B cell (primary cell): ENCODE results near the gene PPP2R2C. TPM values are rescaled to one million over a fixed set of nuclear protein-coding genes. Genes with fewer than 3 reads are reported as not detected.

Experiments
- ATAC-seq: fragments of 200-7000 bp; cut with Tn5 transposase; one replicate; pipeline ENCODE4 v1.10.0; 2021; ENCODE audit warnings: low read depth, mild to moderate bottlenecking, moderate number of reproducible peaks, moderate library complexity
- CTCF ChIA-PET: fragments of 350-600 bp; sonication (Branson Sonifier 250); formaldehyde crosslinking; loops from one replicate; lab custom pipeline; 2021; ENCODE audit warnings: antibody characterized with exemption, inconsistent platforms; lab: Charles Lee
- POLR2A ChIA-PET: fragments of 350-600 bp; sonication (Branson Sonifier 250); formaldehyde crosslinking; loops from one replicate; lab custom pipeline; 2021; ENCODE audit warnings: antibody characterized with exemption; lab: Charles Lee
- DNase-seq: peaks from one replicate; pipeline ENCODE4 v3.0.0; 2013
- H2AFZ ChIP-seq: 2 replicates; pipeline ENCODE4 v1.6.1; 2012; ENCODE audit warnings: mild to moderate bottlenecking, low read depth, low read length; ENCODE audit not compliant: insufficient read depth, poor library complexity, severe bottlenecking
- H3K27ac ChIP-seq, 2 donors: 1 replicate in 1 of 2; 2 replicates in 1 of 2; pipeline ENCODE4 v1.5.1; 2012 to 2013; ENCODE audit warnings: low read length in 2 of 2, mild to moderate bottlenecking in 2 of 2, moderate library complexity in 1 of 2
- H3K27me3 ChIP-seq, 4 experiments: fragments of 200-600 bp in 1 of 4; sonication (generic) in 1 of 4; replicated peaks in 1 of 4; 1 replicate in 2 of 4; 2 replicates in 2 of 4; pipeline versions ENCODE4 v1.6.1 to v1.7.0; 2013 to 2016; ENCODE audit warnings: low read length in 3 of 4, mild to moderate bottlenecking in 2 of 4, mixed read lengths in 1 of 4, moderate library complexity in 1 of 4; ENCODE audit not compliant: insufficient read depth in 4 of 4, control insufficient read depth in 3 of 4; ENCODE audit errors: control extremely low read depth in 1 of 4
- H3K36me3 ChIP-seq, 2 experiments: replicated peaks in 1 of 2; 1 replicate in 1 of 2; 2 replicates in 1 of 2; pipeline versions ENCODE4 v1.6.1 to v1.7.1; 2013; ENCODE audit warnings: low read length in 1 of 2; ENCODE audit not compliant: insufficient read depth in 2 of 2, control insufficient read depth in 1 of 2; ENCODE audit errors: control extremely low read depth in 1 of 2, extremely low read depth in 1 of 2
- H3K4me1 ChIP-seq, 2 donors: fragments of 200-600 bp in 1 of 2; sonication (generic) in 1 of 2; 1 replicate in 1 of 2; 2 replicates in 1 of 2; pipeline versions ENCODE4 v1.5.1 to v1.6.1; 2013 to 2017; ENCODE audit warnings: low read length in 2 of 2; ENCODE audit not compliant: control insufficient read depth in 2 of 2, insufficient read depth in 2 of 2
- H3K4me2 ChIP-seq: replicated peaks from 2 replicates; pipeline ENCODE3; 2012; ENCODE audit warnings: mild to moderate bottlenecking, low read depth, low read length; ENCODE audit not compliant: poor library complexity, severe bottlenecking
- H3K4me3 ChIP-seq, 5 experiments: fragments of 200-600 bp in 1 of 5; sonication (generic) in 1 of 5; 1 replicate in 3 of 5; 2 replicates in 2 of 5; pipeline versions ENCODE4 v1.5.1 to v1.7.0; 2011 to 2016; ENCODE audit warnings: low read length in 4 of 5, mild to moderate bottlenecking in 4 of 5, low read depth in 2 of 5, control low read depth in 1 of 5, moderate library complexity in 1 of 5; ENCODE audit not compliant: insufficient read depth in 1 of 5; ENCODE audit errors: control extremely low read depth in 1 of 5, extremely low read depth in 1 of 5
- H3K79me2 ChIP-seq: fragments of 200-600 bp; sonication (generic); one replicate; pipeline ENCODE4 v1.6.0; 2016; ENCODE audit warnings: low read length; ENCODE audit not compliant: control insufficient read depth, insufficient read depth
- H3K9ac ChIP-seq: fragments of 200-600 bp; sonication (generic); 2 replicates; pipeline ENCODE4 v1.6.1; 2017; ENCODE audit warnings: mild to moderate bottlenecking, low read length, moderate library complexity
- H3K9me3 ChIP-seq, 3 donors: one replicate each; pipeline versions ENCODE4 v1.6.1 to v1.7.1; 2013; ENCODE audit warnings: low read length in 2 of 3; ENCODE audit not compliant: control insufficient read depth in 2 of 3, insufficient read depth in 1 of 3; ENCODE audit errors: control extremely low read depth in 1 of 3
- H4K20me1 ChIP-seq: 2 replicates; pipeline ENCODE4 v1.6.0; 2012; ENCODE audit warnings: mild to moderate bottlenecking, low read length; ENCODE audit not compliant: insufficient read depth, control insufficient read depth, poor library complexity, severe bottlenecking
- H3K27ac Mint-ChIP-seq: one replicate; pipeline ENCODE4 v1.8.0; 2021; ENCODE audit warnings: mixed read lengths
- H3K27me3 Mint-ChIP-seq: one replicate; pipeline ENCODE4 v1.8.0; 2021; ENCODE audit warnings: mixed read lengths
- H3K4me1 Mint-ChIP-seq: one replicate; pipeline ENCODE4 v1.8.0; 2021; ENCODE audit warnings: mixed read lengths
- H3K4me3 Mint-ChIP-seq: one replicate; pipeline ENCODE4 v1.8.0; 2021; ENCODE audit warnings: mixed read lengths
- H3K9me3 Mint-ChIP-seq: one replicate; pipeline ENCODE4 v1.8.0; 2022; ENCODE audit warnings: mixed read lengths; ENCODE audit not compliant: insufficient read depth
- CTCF ChIP-seq: fragments of 200-600 bp; IDR thresholded peaks from one replicate; pipeline ENCODE4 v1.8.0; 2022; ENCODE audit warnings: antibody characterized with exemption, mild to moderate bottlenecking
- EZH2 ChIP-seq: IDR thresholded peaks from 2 replicates; pipeline ENCODE4 v1.6.1; 2012; ENCODE audit warnings: borderline replicate concordance, low read depth, mild to moderate bottlenecking, moderate library complexity, low read length; ENCODE audit not compliant: insufficient read depth, poor library complexity, severe bottlenecking
- whole genome bisulfite sequencing: methylation state at CpG from one replicate; pipeline ENCODE4 v1.1.5; 2013; ENCODE audit warnings: missing lambda C conversion rate; ENCODE audit not compliant: insufficient coverage; 5-methylcytosine and 5-hydroxymethylcytosine counted together
- intact Hi-C: fragments of 100-400 bp; cut with micrococcal nuclease; formaldehyde crosslinking; loops from one replicate; pipeline ENCODE4 v1.10.0; 2022
- polyA plus RNA-seq: library from polyadenylated mRNA; depleted of rRNA; stranded (reverse); fragments of >200 nt; gene quantifications from 2 replicates; pipeline ENCODE4 v1.2.3, GENCODE V29; 2012
- total RNA-seq, 2 donors: library from RNA; stranded (reverse); fragments of 120-200 nt in 1 of 2; gene quantifications; 1 replicate in 1 of 2; 2 replicates in 1 of 2; pipeline versions ENCODE4 v1.2.3 to v1.2.4, GENCODE V29; 2013 to 2022

PPP2R2C gene
- total and polyA plus RNA-seq, 2 donors (not counting 1 experiment from before 2014, with no cell fraction given) = not detected

GRCh38 chr4:6416518-6417286, 55.7 kb downstream of the PPP2R2C start:
- Mint-ChIP-seq H3K27me3 (peaks cover 3% of the 10 kb centered on the region), H3K4me3 (no peak overlapping the region), H3K4me1 (no peaks in the 10 kb centered on the region), H3K27ac (no peak overlapping the region), H3K9me3 (peaks cover 3% of the 10 kb centered on the region)
- TF ChIP-seq EZH2 (no peak), CTCF (no peak)
- intact Hi-C loops = no loop called here
- H3K27ac ChIP-seq = no peak overlapping the region
- H3K4me1 ChIP-seq = no peaks in the 10 kb centered on the region
- H3K9me3 ChIP-seq = peaks cover 0 to 12% (median 0%) of the 10 kb centered on the region in 3 donors
- CTCF ChIA-PET = no interaction called here
- no peak for ATAC-seq
- no peaks in the 10 kb centered on the region for H4K20me1 ChIP-seq
- no peaks in the 10 kb centered on the region for H3K79me2 ChIP-seq
- DNase-seq = no peak
- no peaks in the 10 kb centered on the region for H3K36me3 ChIP-seq
- H2AFZ ChIP-seq = no peak overlapping the region
- H3K9ac ChIP-seq = no peak overlapping the region
- 64% methylated on average over 14 of the region's 16 CpGs for WGBS
- H3K27me3 ChIP-seq = peaks cover 0 to 8% (median 0%) of the 10 kb centered on the region in 4 experiments
- no peak overlapping the region for H3K4me3 ChIP-seq
- H3K4me2 ChIP-seq = no peak overlapping the region
- POLR2A ChIA-PET = no interaction called here

GRCh38 chr4:6415031-6415705, 57.2 kb downstream of the PPP2R2C start:
- DNase-seq = no peak
- ChIA-PET CTCF (no interaction called here), POLR2A (no interaction called here)
- Mint-ChIP-seq H3K4me1 (no peaks in the 10 kb centered on the region), H3K27me3 (peaks cover 3% of the 10 kb centered on the region), H3K4me3 (no peak overlapping the region), H3K9me3 (peaks cover 5% of the 10 kb centered on the region), H3K27ac (no peak overlapping the region)
- Histone ChIP-seq H3K27me3 (peaks cover 0 to 8% (median 0%) of the 10 kb centered on the region in 4 experiments), H3K9me3 (peaks cover 0 to 4% (median 0%) of the 10 kb centered on the region in 3 donors), H4K20me1 (no peaks in the 10 kb centered on the region), H3K4me3 (no peak overlapping the region), H3K4me2 (no peak overlapping the region), H3K36me3 (no peaks in the 10 kb centered on the region), H3K79me2 (no peaks in the 10 kb centered on the region), H3K27ac (no peak overlapping the region), H2AFZ (no peak overlapping the region), H3K4me1 (no peaks in the 10 kb centered on the region), H3K9ac (no peak overlapping the region)
- intact Hi-C loops = no loop called here
- WGBS = 72% methylated on average over 19 of the region's 19 CpGs
- TF ChIP-seq EZH2 (no peak), CTCF (no peak)
- no peak for ATAC-seq
